Right lobe of liver (tissue), 6 donors: ENCODE measurements around the gene SLC25A48. TPM values are rescaled to one million over a fixed set of nuclear protein-coding genes. Genes with fewer than 3 reads are reported as not detected.
A peak's percentile ranks its signal among the peaks of the same experiment; 100 is the strongest.

Experiments
- ATAC-seq, 4 donors: fragments of 200-7000 bp; cut with Tn5 transposase; one replicate each; pipeline ENCODE4 v1.9.1; 2020; ENCODE audit warnings: mild to moderate bottlenecking in 4 of 4, moderate library complexity in 4 of 4
- DNase-seq, 3 donors: peaks; one replicate each; pipeline ENCODE4 v3.0.0-alpha.2; 2020
- H3K27ac ChIP-seq, 3 donors: fragments of 200-600 bp; one replicate each; pipeline ENCODE4 v1.8.0; 2022
- H3K27me3 ChIP-seq, 2 donors: fragments of 200-600 bp; one replicate each; pipeline ENCODE4 v1.8.0; 2022
- H3K36me3 ChIP-seq, 4 donors: fragments of 200-600 bp; sonication (generic) in 1 of 4; one replicate each; pipeline versions ENCODE4 v1.5.1 to v1.8.0; 2017 to 2022; ENCODE audit warnings: control low read depth in 1 of 4
- H3K4me1 ChIP-seq, 4 donors: fragments of 200-600 bp; sonication (generic) in 1 of 4; one replicate each; pipeline versions ENCODE4 v1.5.1 to v1.8.0; 2017 to 2022; ENCODE audit warnings: control low read depth in 1 of 4
- H3K4me3 ChIP-seq, 3 donors: fragments of 200-600 bp; one replicate each; pipeline ENCODE4 v1.8.0; 2022
- H3K9me3 ChIP-seq, 4 donors: fragments of 200-600 bp; sonication (generic) in 1 of 4; one replicate each; pipeline versions ENCODE4 v1.5.1 to v1.8.0; 2017 to 2022; ENCODE audit warnings: control low read depth in 1 of 4
- CTCF ChIP-seq, 4 donors: fragments of 200-600 bp in 3 of 4; fragments of 450-650 bp in 1 of 4; IDR thresholded peaks; one replicate each; pipeline versions ENCODE4 v1.5.1 to v1.8.0; 2016 to 2022; ENCODE audit warnings: antibody characterized with exemption in 4 of 4, mild to moderate bottlenecking in 2 of 4
- POLR2A ChIP-seq: fragments of 450-650 bp; IDR thresholded peaks from one replicate; pipeline ENCODE4 v1.6.1; 2017; ENCODE audit warnings: antibody characterized with exemption, mild to moderate bottlenecking
- WGBS: methylation state at CpG from one replicate; pipeline ENCODE4 v1.1.6; 2018; ENCODE audit warnings: low coverage, low lambda C conversion rate; ENCODE audit not compliant: insufficient coverage; ENCODE audit errors: missing lambda C conversion rate; 5-methylcytosine and 5-hydroxymethylcytosine counted together
- intact Hi-C, 2 donors: fragments of 100-400 bp; cut with DNase I; formaldehyde crosslinking; loops; one replicate each; pipeline versions ENCODE4 v1.11.2 to v1.14.1; 2022
- total RNA-seq, 6 experiments: library from RNA; depleted of rRNA in 2 of 6; stranded (reverse); fragments of >200 nt in 2 of 6; fragmentation: NEBNext Ultra II Directional in 3 of 6; extraction: Animal tissue kit (Norgen Biotek cat#: 25700) in 3 of 6; gene quantifications; one replicate each; pipeline versions ENCODE4 v1.1.0 to v1.2.4, GENCODE V29; 2016 to 2023
- donor health status: DM: no; HTN: yes; CAD: no.
- donor health status: DM: no; HTN: no; CAD: no.
- donor health status: DM: no; HTN: no; CAD: no.
- donor health status: DM: no; HTN: yes; CAD: no.
- donor health status: DM: no; HTN: yes; CAD: no.

SLC25A48 gene
- total RNA-seq, 6 experiments from 2014 or later: 0.39 to 5.3 (median 0.80) TPM; not detected in 1

- 100% methylated on average over 1 of the region's 2 CpGs for WGBS
- no peak for TF ChIP-seq CTCF (IDR thresholded peaks at IDR 0.05)
- no peak for TF ChIP-seq POLR2A
- H3K4me1 ChIP-seq: no peaks in the 10 kb centered on the region
Measured at GRCh38 chr5:135828782-135829127, 5.7 kb upstream of the SLC25A48 start.

GRCh38 chr5:135829179-135829578 lies 5.3 kb upstream of the SLC25A48 start:
- H3K4me3 ChIP-seq: no peak overlapping the region
- intact Hi-C loops: no loop called here
- H3K4me1 ChIP-seq: no peaks in the 10 kb centered on the region
- H3K9me3 ChIP-seq: no peaks in the 10 kb centered on the region
- DNase-seq: no peak
- no peak for ATAC-seq
- H3K27me3 ChIP-seq: no peaks in the 10 kb centered on the region
- H3K36me3 ChIP-seq: no peaks in the 10 kb centered on the region
- TF ChIP-seq CTCF (IDR thresholded peaks at IDR 0.05) (no peak), POLR2A (no peak)
- H3K27ac ChIP-seq: no peak overlapping the region
- 64% methylated on average over 6 of the region's 7 CpGs for WGBS

More at GRCh38 chr5:135828782-135829127, 5.7 kb upstream of the SLC25A48 start:
- intact Hi-C loops: no loop called here
- H3K9me3 ChIP-seq: no peaks in the 10 kb centered on the region
- H3K27me3 ChIP-seq: no peaks in the 10 kb centered on the region
- DNase-seq (peak in 1 of 3 donors; percentile 27), ATAC-seq (no peak)
- H3K27ac ChIP-seq: no peak overlapping the region
- no peak overlapping the region for H3K4me3 ChIP-seq
- H3K36me3 ChIP-seq: no peaks in the 10 kb centered on the region

GRCh38 chr5:135829681-135830383 lies 4.6 kb upstream of the SLC25A48 start:
- WGBS: 22% methylated on average over 15 of the region's 19 CpGs
- H3K9me3 ChIP-seq: no peaks in the 10 kb centered on the region
- H3K36me3 ChIP-seq: no peaks in the 10 kb centered on the region
- TF ChIP-seq POLR2A (no peak), CTCF (IDR thresholded peaks at IDR 0.05) (peak; percentile 40 to 76 (median 54))
- no peak overlapping the region for H3K27ac ChIP-seq
- ATAC-seq (peak; percentile 10 to 50 (median 36)), DNase-seq (peak in 2 of 3 donors; percentile 51 to 62)
- no peaks in the 10 kb centered on the region for H3K27me3 ChIP-seq
- H3K4me3 ChIP-seq: no peak overlapping the region
- intact Hi-C loops: loop anchor here in 1 of 2 donors (10.0 kb wide), 1 partner anchor 265 kb away; no protein-coding TSS in a partner anchor
- H3K4me1 ChIP-seq: no peaks in the 10 kb centered on the region

GRCh38 chr5:135830384-135830700 lies 4.1 kb upstream of the SLC25A48 start:
- Histone ChIP-seq H3K4me3 (no peak overlapping the region), H3K9me3 (no peaks in the 10 kb centered on the region), H3K36me3 (no peaks in the 10 kb centered on the region), H3K27ac (no peak overlapping the region), H3K4me1 (no peaks in the 10 kb centered on the region), H3K27me3 (no peaks in the 10 kb centered on the region)
- DNase-seq (peak in 1 of 3 donors; percentile 26), ATAC-seq (no peak)
- intact Hi-C loops: loop anchor here in 1 of 2 donors (10.0 kb wide), 1 partner anchor 266 kb away; no protein-coding TSS in a partner anchor
- TF ChIP-seq CTCF (IDR thresholded peaks at IDR 0.05) (peak in 1 of 4 donors; percentile 1), POLR2A (no peak)
- 53% methylated on average over 3 of the region's 3 CpGs for WGBS
